ENCODE measurements around the gene C19orf53. TPM values are rescaled to one million over a fixed set of nuclear protein-coding genes. Genes with fewer than 3 reads are reported as not detected.
A peak's percentile ranks its signal among the peaks of the same experiment; 100 is the strongest.

C19orf53 gene
- total RNA-seq, 8 experiments from 2014 or later = 122 to 265 (median 152) TPM

GRCh38 chr19:13804830-13805683 is 30.8 kb downstream of the C19orf53 start:
- H3K4me3 ChIP-seq = no peak overlapping the region
- peak in 3 of 8 experiments; percentile 19 to 32 (median 24) for ATAC-seq (replicated peaks in 6 of 8)
- H3K4me1 ChIP-seq (replicated peaks in 1 of 2) = no peaks in the 10 kb centered on the region
- no peak overlapping the region for H3K27ac ChIP-seq
- 72 to 100% (median 91%) methylated on average over 1 to 13 of the region's 35 CpGs; no CpG with 5 or more reads in 6 of the 10 experiments for WGBS, 10 experiments
- in situ Hi-C loops (cut with MboI; ENCODE audit: low pct_unique_long_range_greater_than_20kb in 2 of 9, low sequenced_read_pairs in 9 of 9, unreplicated experiment in 9 of 9) = no loop called here

- Histone ChIP-seq H3K4me3 (no peak overlapping the region), H3K27ac (no peak overlapping the region), H3K4me1 (replicated peaks in 1 of 2) (no peaks in the 10 kb centered on the region)
- no peak for ATAC-seq (replicated peaks in 6 of 8)
- 90 to 100% (median 100%) methylated on average over 1 to 3 of the region's 3 CpGs; no CpG with 5 or more reads in 4 of the 10 experiments for WGBS, 10 experiments
- in situ Hi-C loops (cut with MboI; ENCODE audit: low pct_unique_long_range_greater_than_20kb in 2 of 9, low sequenced_read_pairs in 9 of 9, unreplicated experiment in 9 of 9) = no loop called here
Measured at GRCh38 chr19:13806728-13807127, 32.5 kb downstream of the C19orf53 start.

GRCh38 chr19:13807421-13808021 is 33.3 kb downstream of the C19orf53 start:
- Histone ChIP-seq H3K4me3 (no peak overlapping the region), H3K27ac (no peak overlapping the region), H3K4me1 (replicated peaks in 1 of 2) (no peaks in the 10 kb centered on the region)
- no peak for ATAC-seq (replicated peaks in 6 of 8)
- WGBS, 10 experiments = 70 to 100% (median 100%) methylated on average over 1 to 3 of the region's 3 CpGs; no CpG with 5 or more reads in 3 of the 10 experiments
- in situ Hi-C loops (cut with MboI; ENCODE audit: low pct_unique_long_range_greater_than_20kb in 2 of 9, low sequenced_read_pairs in 9 of 9, unreplicated experiment in 9 of 9) = no loop called here

GRCh38 chr19:13808856-13809255 is 34.6 kb downstream of the C19orf53 start:
- no peak for ATAC-seq (replicated peaks in 6 of 8)
- in situ Hi-C loops (cut with MboI; ENCODE audit: low pct_unique_long_range_greater_than_20kb in 2 of 9, low sequenced_read_pairs in 9 of 9, unreplicated experiment in 9 of 9) = no loop called here
- no peak overlapping the region for H3K27ac ChIP-seq
- 80 to 94% methylated on average over 1 to 13 of the region's 34 CpGs; no CpG with 5 or more reads in 8 of the 10 experiments for WGBS, 10 experiments
- H3K4me1 ChIP-seq (replicated peaks in 1 of 2) = no peaks in the 10 kb centered on the region
- no peak overlapping the region for H3K4me3 ChIP-seq

- ATAC-seq (replicated peaks in 6 of 8) = no peak
- Histone ChIP-seq H3K4me1 (replicated peaks in 1 of 2) (no peaks in the 10 kb centered on the region), H3K27ac (no peak overlapping the region), H3K4me3 (no peak overlapping the region)
- in situ Hi-C loops (cut with MboI; ENCODE audit: low pct_unique_long_range_greater_than_20kb in 2 of 9, low sequenced_read_pairs in 9 of 9, unreplicated experiment in 9 of 9) = no loop called here
- WGBS, 10 experiments = 90 to 100% (median 93%) methylated on average over 2 to 10 of the region's 11 CpGs; no CpG with 5 or more reads in 4 of the 10 experiments
Measured at GRCh38 chr19:13812544-13812943, 38.3 kb downstream of the C19orf53 start.

- no peak for ATAC-seq (replicated peaks in 6 of 8)
- Histone ChIP-seq H3K4me1 (replicated peaks in 1 of 2) (no peaks in the 10 kb centered on the region), H3K27ac (no peak overlapping the region), H3K4me3 (no peak overlapping the region)
- in situ Hi-C loops (cut with MboI; ENCODE audit: low pct_unique_long_range_greater_than_20kb in 2 of 9, low sequenced_read_pairs in 9 of 9, unreplicated experiment in 9 of 9) = no loop called here
- 78 to 100% (median 91%) methylated on average over 1 to 2 of the region's 2 CpGs; no CpG with 5 or more reads in 4 of the 10 experiments for WGBS, 10 experiments
Measured at GRCh38 chr19:13813147-13813546, 38.9 kb downstream of the C19orf53 start.

GRCh38 chr19:13814550-13814949 is 40.3 kb downstream of the C19orf53 start:
- 80 to 100% (median 97%) methylated on average over 1 to 6 of the region's 21 CpGs; no CpG with 5 or more reads in 6 of the 10 experiments for WGBS, 10 experiments
- no peak for ATAC-seq (replicated peaks in 6 of 8)
- Histone ChIP-seq H3K27ac (no peak overlapping the region), H3K4me3 (no peak overlapping the region), H3K4me1 (replicated peaks in 1 of 2) (no peaks in the 10 kb centered on the region)
- in situ Hi-C loops (cut with MboI; ENCODE audit: low pct_unique_long_range_greater_than_20kb in 2 of 9, low sequenced_read_pairs in 9 of 9, unreplicated experiment in 9 of 9) = no loop called here

- ATAC-seq (replicated peaks in 6 of 8) = peak in 4 of 8 experiments; percentile 27 to 53 (median 48)
- WGBS, 10 experiments = 40 to 100% (median 80%) methylated on average over 1 to 3 of the region's 11 CpGs; no CpG with 5 or more reads in 5 of the 10 experiments
- H3K27ac ChIP-seq = no peak overlapping the region
- H3K4me1 ChIP-seq (replicated peaks in 1 of 2) = no peaks in the 10 kb centered on the region
- H3K4me3 ChIP-seq = no peak overlapping the region
- in situ Hi-C loops (cut with MboI; ENCODE audit: low pct_unique_long_range_greater_than_20kb in 2 of 9, low sequenced_read_pairs in 9 of 9, unreplicated experiment in 9 of 9) = no loop called here
Measured at GRCh38 chr19:13817018-13817614, 42.9 kb downstream of the C19orf53 start.

- no peak overlapping the region for H3K4me3 ChIP-seq
- WGBS, 10 experiments = 20 to 70% (median 32%) methylated on average over 2 to 4 of the region's 35 CpGs; no CpG with 5 or more reads in 7 of the 10 experiments
- H3K4me1 ChIP-seq (replicated peaks in 1 of 2) = no peaks in the 10 kb centered on the region
- H3K27ac ChIP-seq = no peak overlapping the region
- in situ Hi-C loops (cut with MboI; ENCODE audit: low pct_unique_long_range_greater_than_20kb in 2 of 9, low sequenced_read_pairs in 9 of 9, unreplicated experiment in 9 of 9) = no loop called here
- peak in 4 of 8 experiments; percentile 32 to 80 (median 70) for ATAC-seq (replicated peaks in 6 of 8)
Measured at GRCh38 chr19:13817615-13818371, 43.5 kb downstream of the C19orf53 start.

- Histone ChIP-seq H3K27ac (no peak overlapping the region), H3K4me1 (replicated peaks in 1 of 2) (no peaks in the 10 kb centered on the region), H3K4me3 (no peak overlapping the region)
- WGBS, 10 experiments = 20 to 100% methylated on average over 1 to 3 of the region's 11 CpGs; no CpG with 5 or more reads in 8 of the 10 experiments
- peak in 1 of 8 experiments; percentile 5 for ATAC-seq (replicated peaks in 6 of 8)
- in situ Hi-C loops (cut with MboI; ENCODE audit: low pct_unique_long_range_greater_than_20kb in 2 of 9, low sequenced_read_pairs in 9 of 9, unreplicated experiment in 9 of 9) = no loop called here
Measured at GRCh38 chr19:13819238-13819637, 45.0 kb downstream of the C19orf53 start.

- H3K4me1 ChIP-seq (replicated peaks in 1 of 2) = no peaks in the 10 kb centered on the region
- in situ Hi-C loops (cut with MboI; ENCODE audit: low pct_unique_long_range_greater_than_20kb in 2 of 9, low sequenced_read_pairs in 9 of 9, unreplicated experiment in 9 of 9) = no loop called here
- no peak overlapping the region for H3K4me3 ChIP-seq
- WGBS, 10 experiments = 86 to 100% (median 95%) methylated on average over 1 to 2 of the region's 2 CpGs; no CpG with 5 or more reads in 4 of the 10 experiments
- H3K27ac ChIP-seq = no peak overlapping the region
- no peak for ATAC-seq (replicated peaks in 6 of 8)
Measured at GRCh38 chr19:13821292-13821691, 47.0 kb downstream of the C19orf53 start.

GRCh38 chr19:13823256-13823655 is 49.0 kb downstream of the C19orf53 start:
- no peak overlapping the region for H3K4me3 ChIP-seq
- WGBS, 10 experiments = 90 to 100% (median 100%) methylated on average over 1 to 5 of the region's 8 CpGs; no CpG with 5 or more reads in 4 of the 10 experiments
- no peak for ATAC-seq (replicated peaks in 6 of 8)
- in situ Hi-C loops (cut with MboI; ENCODE audit: low pct_unique_long_range_greater_than_20kb in 2 of 9, low sequenced_read_pairs in 9 of 9, unreplicated experiment in 9 of 9) = no loop called here
- no peaks in the 10 kb centered on the region for H3K4me1 ChIP-seq (replicated peaks in 1 of 2)
- no peak overlapping the region for H3K27ac ChIP-seq

All from motor neuron (in vitro differentiated cells).